Mesendoderm (in vitro differentiated cells): ENCODE results near the gene MX1.

ENCODE experiments used
- DNase-seq: peaks from one replicate; pipeline ENCODE4 v3.0.0; 2013
- H2AK5ac ChIP-seq: 2 replicates; pipeline ENCODE4 v1.6.1; 2013; ENCODE audit warnings: low read length, inconsistent platforms
- H2BK120ac ChIP-seq: 2 replicates; pipeline ENCODE4 v1.6.1; 2013; ENCODE audit warnings: low read depth, mild to moderate bottlenecking, low read length, moderate library complexity, mixed read lengths
- H2BK15ac ChIP-seq: replicated peaks from 2 replicates; pipeline ENCODE4 v1.6.1; 2013; ENCODE audit warnings: low read depth, mild to moderate bottlenecking, moderate library complexity
- H2BK5ac ChIP-seq: 2 replicates; pipeline ENCODE4 v1.6.1; 2013; ENCODE audit warnings: low read length, inconsistent platforms
- H3K18ac ChIP-seq: 2 replicates; pipeline ENCODE4 v1.6.1; 2013; ENCODE audit warnings: mild to moderate bottlenecking, low read length, mixed read lengths
- H3K23ac ChIP-seq: one replicate; pipeline ENCODE4 v1.6.1; 2013; ENCODE audit warnings: low read length
- H3K27ac ChIP-seq: 2 replicates; pipeline ENCODE4 v1.5.1; 2013; ENCODE audit warnings: low read depth, mild to moderate bottlenecking, inconsistent platforms, low read length, moderate library complexity
- H3K27me3 ChIP-seq: 2 replicates; pipeline ENCODE4 v1.6.1; 2013; ENCODE audit warnings: low read length, control low read depth, mild to moderate bottlenecking, inconsistent platforms; ENCODE audit not compliant: insufficient read depth, poor library complexity
- H3K36me3 ChIP-seq: 2 replicates; pipeline ENCODE4 v1.6.1; 2013; ENCODE audit warnings: low read length, inconsistent platforms; ENCODE audit not compliant: control insufficient read depth, insufficient read depth
- H3K4ac ChIP-seq: one replicate; pipeline ENCODE4 v1.6.1; 2013; ENCODE audit warnings: low read depth, mild to moderate bottlenecking, low read length, moderate library complexity
- H3K4me1 ChIP-seq: 2 replicates; pipeline ENCODE4 v1.6.1; 2013; ENCODE audit warnings: low read depth, low read length, inconsistent platforms; ENCODE audit not compliant: control insufficient read depth
- H3K4me2 ChIP-seq: 2 replicates; pipeline ENCODE4 v1.6.1; 2013; ENCODE audit warnings: low read length
- H3K4me3 ChIP-seq: 2 replicates; pipeline ENCODE4 v1.5.1; 2013; ENCODE audit warnings: mild to moderate bottlenecking, low read length
- H3K56ac ChIP-seq: one replicate; pipeline ENCODE4 v1.6.1; 2013; ENCODE audit warnings: low read length
- H3K79me1 ChIP-seq: 2 replicates; pipeline ENCODE4 v1.6.1; 2013; ENCODE audit warnings: low read length, inconsistent platforms
- H3K79me2 ChIP-seq: 2 replicates; pipeline ENCODE4 v1.6.1; 2013; ENCODE audit warnings: mild to moderate bottlenecking, low read length; ENCODE audit not compliant: control insufficient read depth, insufficient read depth
- H3K9ac ChIP-seq: 2 replicates; pipeline ENCODE4 v1.6.1; 2013; ENCODE audit warnings: low read length, inconsistent platforms
- H4K5ac ChIP-seq: one replicate; pipeline ENCODE4 v1.6.1; 2013; ENCODE audit warnings: low read length
- H4K8ac ChIP-seq: one replicate; pipeline ENCODE4 v1.6.1; 2013; ENCODE audit warnings: low read depth, mild to moderate bottlenecking, control low read depth, low read length, moderate library complexity
- WGBS: extraction: QIAGEN DNeasy Blood & Tissue Kit; methylation state at CpG from one replicate; pipeline ENCODE4 v1.1.7; 2013; ENCODE audit warnings: low lambda C conversion rate, missing lambda C conversion rate; ENCODE audit not compliant: insufficient coverage; ENCODE audit errors: extremely low coverage; 5-methylcytosine and 5-hydroxymethylcytosine counted together

Gene MX1

DNA sequence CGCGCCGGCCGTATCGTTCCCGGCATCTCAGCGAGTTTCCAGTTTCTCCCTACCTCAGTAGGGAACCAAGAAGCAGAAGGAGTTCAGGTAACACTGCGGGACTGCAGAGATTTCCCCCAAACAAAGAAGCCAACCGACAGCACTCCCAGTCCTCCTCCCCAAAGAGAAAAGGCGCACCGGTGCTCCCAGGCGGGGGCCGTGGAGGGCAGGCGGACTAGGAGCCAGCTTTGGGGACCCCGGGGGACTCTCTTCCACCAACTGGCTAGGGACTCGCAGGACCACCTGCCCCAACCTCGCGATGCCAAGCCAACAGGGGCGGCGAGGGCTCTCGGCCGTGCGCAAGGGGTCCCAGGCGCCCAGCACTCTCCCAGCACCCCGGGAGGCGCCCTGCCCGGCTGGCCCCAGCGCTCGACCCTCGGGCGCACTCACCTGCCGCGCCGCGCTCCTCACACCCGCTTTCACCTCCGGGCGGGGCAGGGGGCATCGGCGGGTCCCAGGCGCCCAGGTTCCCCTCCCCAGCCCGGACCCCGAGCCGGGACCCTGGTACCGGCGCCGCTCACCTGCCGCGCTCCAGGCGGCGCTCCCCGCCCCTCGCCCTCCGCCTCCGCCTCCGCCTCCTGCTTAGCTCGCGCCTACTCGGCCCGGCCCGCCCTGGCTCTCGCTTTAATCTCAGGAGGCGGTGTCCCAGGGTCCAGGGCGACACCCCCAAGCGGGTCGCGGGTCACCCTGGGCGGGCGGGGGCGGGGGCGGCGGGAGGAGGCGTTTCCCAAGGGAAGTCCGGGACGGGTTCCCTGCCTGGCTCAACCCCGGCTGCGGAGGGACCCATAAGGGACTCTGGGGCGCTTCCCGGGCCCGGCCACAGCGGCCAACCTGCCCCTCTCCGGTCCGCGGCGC is 81.7 kb downstream of the MX1 start, which contains the start of gene TMPRSS2:
Gene TMPRSS2, minus strand, starts transcription at position 638 of the 894 bp plus-strand sequence. CDS start 10,025 bp downstream, outside the sequence.
- no peak within 1 kb of the TSS for H2AK5ac ChIP-seq
- no peaks in the 10 kb centered on the region for H3K27me3 ChIP-seq
- DNase-seq, result peak; percentile 61
- H3K4ac ChIP-seq, result no peak within 1 kb of the TSS
- H2BK15ac ChIP-seq, result no peak within 1 kb of the TSS
- no peak within 1 kb of the TSS for H4K5ac ChIP-seq
- H3K4me2 ChIP-seq, result peak within 1 kb of the TSS; percentile 98
- H3K4me3 ChIP-seq, result peak within 1 kb of the TSS; percentile 26
- H3K79me1 ChIP-seq, result no peaks in the 10 kb centered on the region
- H4K8ac ChIP-seq, result no peak within 1 kb of the TSS
- H2BK5ac ChIP-seq, result no peak within 1 kb of the TSS
- H3K27ac ChIP-seq, result no peak within 1 kb of the TSS
- no peaks in the 10 kb centered on the region for H3K79me2 ChIP-seq
- H3K56ac ChIP-seq, result peak within 1 kb of the TSS; percentile 83
- no CpG with 5 or more reads among the region's 85 CpGs for WGBS
- no peak within 1 kb of the TSS for H2BK120ac ChIP-seq
- H3K36me3 ChIP-seq, result no peaks in the 10 kb centered on the region
- peak within 1 kb of the TSS; percentile 65 for H3K9ac ChIP-seq
- peak within 1 kb of the TSS; percentile 80 for H3K23ac ChIP-seq
- peak within 1 kb of the TSS; percentile 33 for H3K18ac ChIP-seq
- no peaks in the 10 kb centered on the region for H3K4me1 ChIP-seq

DNA sequence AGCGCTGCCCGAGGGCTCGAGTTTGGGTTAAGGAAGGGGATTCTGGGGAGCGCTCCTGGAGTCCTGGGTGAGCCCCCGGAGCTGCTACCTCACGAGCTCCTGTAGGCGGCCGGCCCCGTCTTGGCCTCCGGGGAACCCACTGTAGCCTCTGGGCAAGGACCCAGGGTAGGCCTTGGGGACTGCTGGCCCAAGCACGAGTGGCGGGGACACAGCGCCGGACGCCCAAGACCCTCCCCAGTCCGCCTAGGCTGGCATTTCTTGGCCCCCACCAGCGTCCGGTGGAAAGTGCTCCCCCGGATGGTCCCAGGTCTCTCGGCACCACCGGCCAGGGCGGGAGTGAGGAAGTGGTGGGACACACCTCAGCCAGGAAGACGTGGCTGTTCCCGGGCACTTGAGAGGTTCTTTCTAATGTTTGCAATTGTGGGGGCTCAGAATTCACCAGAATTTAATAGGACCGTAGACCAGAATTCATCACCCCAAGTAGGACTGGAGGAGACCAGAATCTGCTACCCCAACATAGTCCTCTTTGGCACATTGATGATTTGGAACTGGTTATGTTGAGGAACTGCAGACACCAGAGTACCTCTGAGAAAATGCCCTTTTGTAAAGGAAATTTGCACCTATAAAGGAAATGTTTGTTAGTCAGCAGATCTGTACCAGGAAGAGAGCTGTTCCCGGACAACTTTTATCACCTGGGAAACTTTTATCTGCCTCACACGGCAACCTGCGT is 82.5 kb downstream of the MX1 start:
- H3K18ac ChIP-seq, result peak overlapping the region; percentile 33
- no peaks in the 10 kb centered on the region for H3K79me2 ChIP-seq
- H3K56ac ChIP-seq, result peak overlapping the region; percentile 80
- peak overlapping the region; percentile 61 for H3K4me2 ChIP-seq
- no peaks in the 10 kb centered on the region for H3K79me1 ChIP-seq
- H3K4ac ChIP-seq, result no peak overlapping the region
- peak overlapping the region; percentile 61 for H3K9ac ChIP-seq
- H2BK5ac ChIP-seq, result no peak overlapping the region
- H4K5ac ChIP-seq, result no peak overlapping the region
- no peaks in the 10 kb centered on the region for H3K27me3 ChIP-seq
- H3K4me3 ChIP-seq, result peak overlapping the region; percentile 17
- H3K23ac ChIP-seq, result no peak overlapping the region
- WGBS, result no CpG with 5 or more reads among the region's 28 CpGs
- H3K36me3 ChIP-seq, result no peaks in the 10 kb centered on the region
- H2BK15ac ChIP-seq, result no peak overlapping the region
- no peak overlapping the region for H4K8ac ChIP-seq
- H3K4me1 ChIP-seq, result no peaks in the 10 kb centered on the region
- no peak overlapping the region for H2BK120ac ChIP-seq
- DNase-seq, result peak; percentile 17
- no peak overlapping the region for H3K27ac ChIP-seq
- no peak overlapping the region for H2AK5ac ChIP-seq
